GM19025 (cell line): ENCODE results near the gene NPTN.
"Not testable (repeated sequence)": the region's sequence is repeated elsewhere in the genome, so short reads cannot be mapped to it uniquely, and the experiment has no call there.

Experiments
- ATAC-seq: cut with Tn5 transposase; IDR thresholded peaks from one replicate; pipeline ENCODE4 v1.9.1; 2021; ENCODE audit warnings: mild to moderate bottlenecking, low read depth, moderate library complexity; ENCODE audit not compliant: unreplicated experiment

The NPTN gene

DNA sequence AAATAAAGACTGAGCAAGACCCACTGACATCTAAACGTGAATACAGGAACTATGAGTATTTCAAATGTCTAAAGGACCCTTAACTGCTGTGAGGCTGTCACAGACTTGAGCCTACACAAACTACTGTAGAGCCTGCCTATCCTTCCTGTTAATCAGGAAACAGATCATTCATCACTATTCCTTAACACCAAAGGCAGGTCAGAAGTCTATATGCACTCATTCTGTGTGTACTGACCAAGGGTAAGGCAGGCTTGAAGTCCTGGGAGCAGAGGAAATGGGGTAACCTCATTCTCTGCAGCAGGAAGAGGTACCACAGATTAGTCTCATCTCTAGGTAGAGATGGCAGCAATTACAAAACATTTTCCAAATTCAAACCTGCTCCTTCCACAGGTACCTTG lies 30.7 kb downstream of the NPTN start:
- no peak for ATAC-seq

DNA sequence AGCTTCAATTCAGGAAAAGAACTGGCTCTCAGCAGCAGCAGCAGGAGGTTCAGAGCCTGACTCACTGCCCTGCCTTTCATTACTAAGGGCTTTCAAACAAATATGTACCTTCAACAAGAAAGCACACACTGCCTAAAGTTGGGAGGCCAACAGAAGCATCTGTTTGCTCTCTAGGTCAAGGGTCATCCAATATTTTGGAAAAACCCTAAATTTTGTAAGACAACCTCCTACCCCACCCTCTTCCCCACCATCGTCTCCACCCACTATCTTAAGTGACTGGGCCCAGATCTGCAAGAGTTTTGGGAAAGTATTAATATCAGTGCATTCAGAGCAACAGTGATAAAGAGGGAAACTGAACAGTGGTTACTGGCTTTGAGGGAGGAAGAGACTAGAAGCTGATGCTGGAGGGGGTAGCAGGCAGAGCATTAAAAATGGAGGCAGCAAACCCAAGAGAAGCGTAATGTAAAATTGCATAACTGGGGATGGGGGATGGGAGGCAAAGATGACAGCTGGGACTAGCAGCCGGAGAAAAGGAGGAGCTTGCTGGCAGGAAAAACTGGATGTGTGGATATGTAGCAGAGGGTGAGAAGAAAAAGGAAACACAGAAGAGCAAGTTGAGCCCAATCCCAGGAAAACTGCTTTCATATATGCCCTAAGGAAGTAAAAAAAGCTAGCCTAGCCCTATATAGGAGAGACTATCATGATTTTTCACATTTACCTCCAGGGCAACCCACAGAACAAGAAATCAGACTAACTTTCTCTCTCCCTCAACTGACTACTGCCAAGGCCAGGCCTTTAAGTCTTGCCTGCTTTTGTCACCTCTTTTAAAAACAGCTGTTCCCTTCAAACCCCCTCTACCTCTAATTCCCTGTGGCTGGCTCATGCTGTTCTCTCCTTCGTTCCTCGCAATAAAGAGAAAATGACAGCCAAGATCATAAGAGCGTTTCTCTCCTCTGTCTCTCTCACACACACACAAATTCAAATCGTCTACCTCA lies 31.4 kb downstream of the NPTN start:
- ATAC-seq, result no peak

DNA sequence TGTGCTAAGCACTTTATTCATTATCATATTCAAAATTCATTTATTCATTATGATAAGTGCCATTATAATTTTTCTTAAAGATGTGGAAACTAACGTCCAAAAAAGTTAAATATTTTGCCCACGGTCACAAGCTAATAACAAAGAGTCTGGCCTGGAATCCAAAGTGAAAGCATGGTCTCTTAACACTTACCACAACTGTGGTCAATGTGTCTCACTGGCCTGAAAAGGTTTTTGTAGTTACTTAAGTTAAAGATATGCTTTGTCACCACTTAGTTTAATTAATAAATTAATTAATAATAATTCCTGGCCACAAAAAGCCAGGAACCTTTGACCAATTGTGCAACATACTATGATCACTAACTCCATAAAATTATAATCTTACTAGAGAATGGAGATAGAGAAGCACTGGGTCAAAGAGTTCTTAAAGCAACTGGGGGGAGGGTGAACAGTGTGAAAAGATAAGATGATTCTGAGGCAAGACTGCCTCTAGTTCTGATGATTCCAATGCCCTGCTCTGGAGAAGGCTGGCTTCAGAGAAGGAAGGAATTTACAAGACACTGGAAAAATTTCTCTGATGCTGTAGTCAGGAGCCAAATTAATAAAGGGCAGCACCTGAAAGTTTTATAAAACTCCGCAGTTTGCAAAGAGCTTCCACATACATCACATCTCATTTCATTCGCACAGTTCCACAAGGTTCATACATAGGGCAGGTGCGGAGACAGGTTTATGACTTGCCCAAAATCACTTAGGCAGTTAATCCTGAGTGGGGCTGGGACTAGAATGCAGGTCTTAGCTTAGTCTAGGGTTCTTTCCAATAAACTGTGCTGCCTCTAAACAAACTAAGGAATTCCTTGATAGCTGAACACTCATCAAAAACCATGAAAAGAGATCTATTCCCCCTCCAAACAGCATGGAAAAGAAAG lies 32.5 kb downstream of the NPTN start:
- no peak for ATAC-seq

DNA sequence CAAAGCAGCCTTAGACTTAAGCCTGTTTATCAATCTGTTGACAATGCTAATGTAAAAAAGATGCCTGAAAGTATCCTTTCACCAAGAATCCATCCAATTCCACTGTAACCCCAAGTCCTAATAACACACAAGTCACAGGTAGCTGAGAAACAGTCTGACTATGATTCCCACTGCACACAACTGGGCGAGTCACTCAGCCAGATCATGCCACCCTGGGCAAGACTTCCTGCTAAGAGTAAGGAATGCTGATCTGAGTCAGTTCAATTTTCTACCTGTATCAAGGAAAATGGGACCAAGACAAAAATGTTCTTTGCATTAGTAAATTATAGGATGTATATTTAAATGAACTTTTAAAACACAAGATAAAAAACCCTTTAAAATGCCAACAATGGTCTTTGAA lies 33.3 kb downstream of the NPTN start:
- ATAC-seq, result no peak

DNA sequence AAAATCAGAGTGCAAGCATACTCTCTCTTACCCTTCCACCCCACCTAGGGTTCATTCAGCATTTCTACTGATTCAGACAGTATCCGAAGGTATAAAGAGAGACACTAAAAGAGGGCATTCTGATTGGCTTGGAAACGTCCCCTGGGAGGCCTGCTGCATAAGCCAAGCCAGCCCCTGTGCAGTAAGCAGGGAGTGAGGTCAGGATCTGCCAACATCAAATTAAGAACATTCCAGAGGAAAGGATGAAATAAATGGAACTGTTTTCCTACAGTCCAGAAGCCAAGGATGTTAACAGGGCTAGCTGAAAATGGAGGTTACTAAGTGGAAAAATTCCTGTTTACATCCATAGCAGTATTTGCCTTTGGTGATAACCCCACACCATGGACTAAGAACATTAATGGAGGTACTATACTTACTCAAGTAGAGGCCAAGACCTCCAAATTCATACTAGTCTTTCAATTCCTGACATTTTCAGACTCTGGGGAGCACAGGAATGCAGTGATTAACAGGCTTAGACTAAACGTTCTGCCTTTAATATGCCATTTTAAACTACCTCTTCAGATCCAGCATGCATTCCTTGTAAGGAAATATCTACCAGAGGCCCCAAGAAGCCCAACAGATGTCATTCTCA lies 34.5 kb downstream of the NPTN start:
- no peak for ATAC-seq

DNA sequence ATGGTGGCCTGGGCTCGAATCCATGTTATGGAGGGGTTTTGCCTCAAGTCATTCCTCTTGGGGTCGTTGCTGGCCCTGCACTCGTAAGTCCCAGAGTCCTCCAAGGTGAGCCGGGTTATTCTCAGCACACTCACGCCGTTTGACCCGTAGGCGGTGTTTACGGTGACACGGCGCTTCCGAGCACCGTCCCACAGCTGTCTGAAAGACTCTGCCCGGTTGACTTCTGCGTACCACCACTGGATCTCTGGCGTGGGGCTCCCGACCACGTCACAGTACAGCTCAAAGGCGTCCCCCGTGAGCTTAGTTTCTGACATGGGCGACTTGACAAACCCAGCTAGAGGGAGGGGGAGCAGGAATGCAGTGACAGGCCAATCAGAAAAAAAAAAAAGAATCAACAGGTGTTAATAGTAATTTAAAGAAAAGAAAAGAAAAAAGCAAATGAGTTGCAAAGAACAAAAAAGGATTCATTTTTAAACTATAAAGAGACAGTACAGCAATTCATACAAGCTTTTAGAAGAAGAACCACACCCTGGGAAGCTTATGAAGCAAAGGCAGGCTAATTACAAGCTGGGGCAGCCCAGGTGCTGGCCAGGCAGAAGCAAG lies 36.1 kb downstream of the NPTN start:
- no peak for ATAC-seq

DNA sequence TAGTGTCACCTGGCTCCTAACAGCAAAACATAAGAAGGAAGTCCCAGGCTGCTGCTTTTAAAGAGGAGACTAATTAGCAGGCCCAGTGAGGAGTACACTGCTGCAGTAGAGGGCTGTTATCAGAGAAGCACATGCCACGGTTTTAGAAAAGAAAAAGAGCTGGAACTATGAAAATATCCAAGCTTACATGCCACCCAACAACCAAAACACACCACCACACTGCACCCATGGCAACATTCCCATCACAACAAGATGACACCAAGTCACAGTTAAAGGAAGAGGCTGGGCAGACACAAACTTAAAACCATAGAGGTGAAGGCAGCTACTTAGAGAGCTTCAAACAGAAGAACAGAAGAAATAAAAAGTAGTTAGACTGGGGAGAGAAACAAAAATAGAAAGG lies 37.0 kb downstream of the NPTN start:
- ATAC-seq, result no peak

DNA sequence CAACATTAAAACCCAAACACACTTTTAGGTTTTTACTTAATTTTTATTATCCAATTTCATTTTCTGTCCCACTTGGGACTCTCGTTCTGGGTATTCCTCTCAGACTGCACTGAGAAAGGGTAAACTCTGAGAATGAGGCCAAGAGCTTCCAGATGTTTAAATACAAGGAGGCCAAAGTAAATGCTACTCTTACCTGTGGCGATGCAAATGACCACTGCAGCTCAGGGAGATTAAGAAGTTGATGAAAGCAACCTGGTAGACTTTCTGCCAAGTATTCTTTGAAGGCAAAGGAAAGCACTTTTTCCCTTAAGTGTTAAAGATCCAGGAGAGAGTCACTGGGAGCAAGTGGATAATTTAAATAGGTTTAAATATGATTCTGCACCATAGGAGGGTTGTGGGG lies 39.1 kb downstream of the NPTN start:
- ATAC-seq, result no peak

DNA sequence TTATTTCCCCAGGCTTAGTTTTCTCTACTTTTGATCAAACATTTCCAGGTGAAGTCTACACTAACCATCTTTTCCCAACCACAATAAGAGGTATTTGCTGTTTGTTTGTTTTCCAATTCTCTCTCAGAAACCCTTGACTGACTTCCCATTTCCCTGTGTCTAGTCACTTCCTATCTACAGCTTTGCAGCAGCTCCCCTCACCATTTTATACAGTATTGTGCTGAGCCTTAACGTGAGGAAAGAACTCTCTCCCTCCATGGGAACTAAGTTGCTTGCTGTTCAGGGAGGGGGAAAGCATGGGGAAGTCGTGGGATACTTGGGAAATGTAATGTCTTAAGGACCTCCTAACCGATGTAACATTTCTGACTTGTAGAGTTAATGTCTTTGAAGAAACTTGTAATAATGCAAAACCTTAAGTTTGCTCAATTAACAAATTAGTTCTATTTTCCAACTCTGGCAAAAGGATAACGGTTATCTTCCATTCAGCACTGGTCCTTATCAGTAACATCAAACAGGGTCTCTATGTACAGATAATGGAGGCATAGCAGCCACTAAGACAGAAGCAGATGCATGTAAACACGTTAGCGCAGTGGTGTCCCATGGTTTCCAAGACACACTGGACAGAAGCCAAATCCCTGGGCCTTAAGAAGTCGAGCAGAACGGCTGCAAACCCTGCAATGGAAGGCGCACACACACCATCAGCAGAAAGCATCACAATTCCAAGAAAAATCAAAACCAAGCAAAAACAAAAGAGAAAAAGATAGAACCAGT lies 39.7 kb downstream of the NPTN start:
- ATAC-seq, result no peak

DNA sequence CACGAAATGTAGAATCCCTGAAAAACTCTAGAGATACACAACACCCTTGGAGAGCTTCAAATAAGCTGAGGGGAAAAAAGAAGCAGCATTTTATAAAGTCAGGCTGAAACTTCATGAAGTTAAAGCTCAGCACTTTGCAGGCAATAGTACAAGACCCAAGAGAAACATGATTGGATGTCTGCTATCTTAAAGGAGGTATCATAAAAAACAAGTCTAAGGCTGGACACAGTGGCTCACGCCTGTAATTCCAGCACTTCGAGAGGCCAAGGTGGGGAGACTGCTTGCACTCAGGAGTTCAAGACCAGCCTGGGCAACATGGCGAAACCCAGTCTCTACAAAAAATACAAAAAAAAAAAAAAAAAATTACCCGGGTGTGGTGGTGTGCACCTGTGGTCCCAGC lies 42.9 kb downstream of the NPTN start:
- no peak for ATAC-seq

DNA sequence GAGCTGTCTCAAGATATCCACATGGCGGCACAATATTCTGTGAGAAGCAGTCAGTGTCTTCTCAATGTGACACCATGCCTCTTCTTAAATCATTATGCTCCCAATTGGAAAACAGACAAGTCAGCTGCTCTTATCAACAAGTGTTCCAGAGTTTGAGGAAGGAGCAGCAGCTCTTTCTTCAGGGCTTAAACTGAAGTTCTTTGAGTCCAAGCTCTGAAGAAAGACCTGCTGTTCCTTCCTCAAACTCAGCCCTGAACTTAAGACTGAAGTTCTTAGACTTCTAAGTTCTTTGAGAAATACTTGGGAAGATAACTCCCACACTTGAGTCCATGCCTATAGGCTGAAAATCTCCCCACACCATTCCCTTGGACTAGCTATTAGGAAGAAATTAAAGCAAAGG lies 43.4 kb downstream of the NPTN start:
- no peak for ATAC-seq

DNA sequence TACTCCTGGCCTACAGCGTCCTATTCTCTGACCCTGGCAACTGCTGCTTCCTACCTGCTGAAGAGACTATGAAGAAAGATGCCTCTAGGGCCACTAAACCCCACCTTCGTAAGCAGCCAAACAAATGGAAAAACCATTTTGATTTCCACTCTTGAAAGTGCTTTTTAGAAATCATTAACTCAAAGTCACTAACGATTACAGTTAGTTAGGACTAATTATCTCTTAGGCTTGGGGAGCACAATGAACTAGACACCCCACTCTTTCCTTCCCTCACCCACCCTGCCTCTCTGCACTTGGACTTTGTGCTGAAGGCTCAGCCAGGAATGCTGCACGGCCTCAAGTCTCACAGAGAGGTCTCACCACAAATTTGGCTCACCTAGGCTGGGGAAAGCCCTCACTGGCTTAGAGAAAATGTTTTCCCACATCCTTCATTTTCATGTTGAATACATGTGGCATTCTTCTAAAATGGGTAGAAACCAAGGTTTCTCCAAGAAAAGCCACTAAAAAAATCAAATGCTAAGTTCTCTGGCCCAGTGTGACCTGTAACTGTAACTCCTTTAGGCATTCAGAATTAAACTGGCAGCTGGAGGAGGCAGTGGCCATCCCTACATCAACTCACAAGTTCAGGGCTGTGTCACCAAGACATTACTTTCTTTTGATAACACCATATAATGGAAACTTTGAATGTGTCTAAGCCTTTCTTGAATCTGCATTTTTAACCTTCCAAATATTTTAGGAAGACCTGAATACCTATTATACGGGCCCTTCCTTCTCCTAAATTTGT lies 47.1 kb downstream of the NPTN start:
- no peak for ATAC-seq

DNA sequence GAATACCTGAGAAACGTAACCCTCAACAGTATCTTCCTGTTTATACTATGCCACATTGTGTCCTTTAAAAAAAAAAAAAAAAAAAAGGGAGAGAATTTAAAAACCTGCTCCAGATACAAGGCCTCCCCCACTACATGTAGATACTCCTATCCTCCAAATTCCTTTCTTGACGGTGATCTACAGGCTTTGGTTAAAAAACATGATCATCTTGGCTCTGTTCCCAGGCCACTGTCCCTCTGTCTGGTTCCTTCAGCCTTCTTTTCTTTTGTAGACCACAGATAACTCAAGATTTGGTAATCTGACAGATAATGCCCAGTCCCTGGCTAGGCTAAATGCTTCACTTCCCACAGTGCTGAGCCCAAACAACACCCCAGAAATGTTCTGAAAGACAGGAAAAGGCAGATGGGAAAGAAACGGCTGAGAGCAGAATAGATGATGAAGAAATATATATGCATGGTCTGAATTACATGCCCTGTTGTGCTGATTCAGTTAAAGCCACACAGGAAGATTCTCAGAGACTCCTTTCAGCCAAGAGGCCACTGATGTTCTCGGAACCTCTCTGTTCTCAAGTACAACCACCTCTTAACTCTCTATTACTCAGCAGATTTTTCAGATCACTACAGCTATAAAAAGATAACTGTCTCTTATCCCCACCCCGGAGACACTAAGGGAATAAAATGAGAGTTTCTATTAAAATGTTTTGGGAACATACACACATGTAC lies 48.3 kb downstream of the NPTN start:
- ATAC-seq, result no peak

DNA sequence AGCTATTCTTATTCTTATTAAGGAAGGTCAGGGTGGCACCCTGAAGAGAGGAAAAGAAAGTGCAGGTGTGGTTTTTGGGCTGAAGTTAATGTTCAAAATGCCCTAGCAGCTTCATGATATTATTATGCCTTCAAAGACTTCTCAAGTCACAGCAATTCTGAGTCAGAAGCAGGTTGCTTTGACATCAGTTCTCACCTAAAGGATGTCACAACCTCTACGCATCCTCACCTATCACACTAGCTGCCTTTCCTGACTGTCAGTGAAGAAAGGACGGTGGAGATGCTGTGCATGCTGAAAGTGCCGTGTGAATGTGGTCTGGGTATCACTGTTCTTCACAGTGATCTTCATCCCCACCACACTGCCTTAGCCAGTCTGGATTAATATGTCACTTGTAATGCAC lies 49.6 kb downstream of the NPTN start:
- no peak for ATAC-seq

DNA sequence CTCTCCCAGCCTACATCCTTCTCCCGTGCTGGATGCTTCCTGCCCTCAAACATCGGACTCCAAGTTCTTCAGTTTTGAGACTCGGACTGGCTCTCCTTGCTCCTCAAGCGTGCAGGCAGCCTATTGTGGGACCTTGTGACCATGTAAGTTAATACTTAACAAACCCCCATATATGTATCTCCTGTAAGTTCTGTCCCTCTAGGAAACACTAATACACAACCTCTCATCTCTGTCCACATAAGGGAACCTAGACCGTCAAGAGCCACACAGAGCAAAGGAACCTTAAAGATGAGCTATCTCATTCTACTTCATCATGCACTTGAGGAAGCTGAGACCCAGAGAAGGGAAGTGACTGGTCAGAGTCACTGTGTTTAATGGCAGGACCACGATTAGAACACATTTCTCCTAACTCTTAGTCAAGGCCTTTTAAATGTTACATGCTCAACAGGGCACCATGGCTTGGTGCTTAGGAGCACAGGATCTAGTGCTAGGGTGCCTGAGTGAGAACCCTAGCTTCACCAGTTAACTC lies 50.3 kb downstream of the NPTN start:
- no peak for ATAC-seq

DNA sequence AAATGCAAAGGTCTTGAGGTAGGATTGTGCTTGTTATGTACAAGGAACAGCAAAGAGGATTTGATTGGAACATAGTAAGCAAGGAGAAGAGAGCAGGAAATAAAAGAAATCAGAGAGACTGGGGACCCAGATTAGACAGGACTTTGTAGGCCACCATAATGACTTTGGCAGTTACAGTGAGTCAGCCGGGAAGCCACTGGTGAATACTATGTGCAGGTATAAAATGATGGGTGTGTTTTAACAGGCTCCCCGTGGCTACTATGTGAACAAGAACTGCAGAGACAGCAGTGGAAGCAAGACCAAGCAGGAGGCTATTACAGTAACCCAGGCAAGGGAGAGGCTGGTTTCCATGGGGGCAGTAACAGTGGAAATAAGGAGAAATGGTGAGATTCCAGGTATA lies 55.2 kb downstream of the NPTN start:
- no peak for ATAC-seq

DNA sequence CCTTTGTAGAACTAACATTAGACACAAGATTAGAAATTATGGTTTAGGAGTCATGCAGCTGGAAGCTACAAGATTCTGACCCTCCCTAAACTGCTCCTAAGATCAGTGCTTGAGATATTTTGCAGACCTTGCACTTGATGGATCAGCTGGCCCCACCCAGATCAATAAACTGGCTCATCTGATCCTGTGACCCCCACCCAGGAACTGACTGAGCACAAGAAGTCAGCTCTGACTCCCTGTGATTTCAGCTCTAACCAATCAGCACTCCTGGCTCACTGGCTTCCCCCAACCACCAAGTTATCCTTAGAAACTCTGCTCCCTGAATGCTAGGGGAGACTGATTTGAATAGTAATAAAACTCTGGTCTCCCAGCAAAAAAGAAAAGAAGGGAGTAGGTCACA lies 55.6 kb downstream of the NPTN start:
- ATAC-seq, result not testable (repeated sequence)

DNA sequence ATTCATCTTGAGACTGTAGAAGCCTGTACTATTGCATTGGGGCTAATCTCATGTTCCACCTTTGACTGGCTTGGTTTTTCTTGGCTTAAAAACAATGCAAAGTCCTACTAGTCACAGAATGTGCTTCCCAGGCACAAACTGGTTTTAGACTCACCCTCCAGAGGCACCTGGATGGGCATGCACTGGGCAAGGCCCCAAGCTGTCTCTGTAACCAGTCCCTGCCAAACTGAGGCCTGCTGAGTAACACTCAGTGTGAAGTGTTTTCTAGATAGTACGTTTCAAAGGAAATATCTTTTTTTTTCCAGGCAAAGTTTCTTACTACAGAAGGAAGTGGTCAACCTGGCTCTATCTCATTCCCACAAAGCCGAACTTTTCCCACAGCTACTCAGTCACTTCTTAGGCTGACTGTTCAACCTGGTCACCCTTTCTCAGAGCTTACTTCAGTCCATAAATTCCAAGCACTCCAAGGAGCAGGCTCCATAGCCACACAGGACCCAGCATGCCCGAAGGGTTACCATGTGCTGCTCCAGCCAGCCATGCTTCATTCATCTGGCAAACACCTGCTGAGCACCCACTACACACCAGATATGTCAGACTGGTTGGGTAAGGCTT lies 57.4 kb downstream of the NPTN start:
- ATAC-seq, result no peak
